HG02840 (cell line): Measurements from ENCODE around the gene TRPM4.
"Not testable (repeated sequence)": the region's sequence is repeated elsewhere in the genome, so short reads cannot be mapped to it uniquely, and the experiment has no call there.

Source experiments
- ATAC-seq: cut with Tn5 transposase; IDR thresholded peaks from one replicate; pipeline ENCODE4 v1.9.1; 2021; ENCODE audit warnings: mild to moderate bottlenecking, moderate library complexity, moderate number of reproducible peaks; ENCODE audit not compliant: unreplicated experiment, low FRiP score

TRPM4 gene

DNA sequence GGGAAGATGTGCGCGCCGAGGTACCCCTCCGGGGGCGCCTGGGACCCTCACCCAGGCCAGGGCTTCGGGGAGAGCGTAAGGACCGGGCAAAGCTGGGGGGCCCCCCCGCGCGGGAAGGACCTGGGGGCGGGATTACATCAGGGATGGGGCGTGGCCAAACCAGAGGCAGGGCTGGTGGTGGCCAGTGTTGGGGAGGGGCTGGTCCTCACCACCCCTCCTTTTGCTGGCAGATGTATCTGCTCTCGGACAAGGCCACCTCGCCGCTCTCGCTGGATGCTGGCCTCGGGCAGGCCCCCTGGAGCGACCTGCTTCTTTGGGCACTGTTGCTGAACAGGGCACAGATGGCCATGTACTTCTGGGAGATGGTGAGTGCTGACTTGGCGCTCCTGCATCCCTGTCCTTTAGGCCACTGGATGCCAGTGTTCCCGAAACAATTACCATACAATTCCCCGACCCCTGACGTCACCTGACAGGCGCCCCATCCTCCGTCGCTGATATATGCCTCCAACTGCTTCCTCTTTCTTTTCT is 25.3 kb downstream of the TRPM4 start:
- no peak for ATAC-seq

DNA sequence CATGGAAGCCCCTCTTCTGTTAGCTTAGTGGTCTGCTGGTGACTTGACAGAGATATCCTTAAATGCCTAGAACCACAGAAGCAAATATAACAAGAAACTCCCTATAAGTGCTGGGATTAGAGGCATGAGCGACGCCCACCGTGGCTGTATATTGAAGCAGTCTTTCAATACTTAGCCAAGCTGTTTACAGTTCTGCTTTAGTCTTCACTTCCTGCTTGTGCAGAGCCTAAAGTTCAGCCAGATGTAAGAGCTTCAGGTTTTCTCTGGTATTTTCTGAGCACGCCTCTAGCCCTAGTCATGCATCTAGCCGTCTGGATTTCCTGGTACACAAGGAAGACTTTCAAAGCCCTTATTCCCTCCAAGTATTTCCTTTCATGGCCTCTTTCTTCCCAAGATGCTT is 28.5 kb downstream of the TRPM4 start:
- ATAC-seq: no peak

DNA sequence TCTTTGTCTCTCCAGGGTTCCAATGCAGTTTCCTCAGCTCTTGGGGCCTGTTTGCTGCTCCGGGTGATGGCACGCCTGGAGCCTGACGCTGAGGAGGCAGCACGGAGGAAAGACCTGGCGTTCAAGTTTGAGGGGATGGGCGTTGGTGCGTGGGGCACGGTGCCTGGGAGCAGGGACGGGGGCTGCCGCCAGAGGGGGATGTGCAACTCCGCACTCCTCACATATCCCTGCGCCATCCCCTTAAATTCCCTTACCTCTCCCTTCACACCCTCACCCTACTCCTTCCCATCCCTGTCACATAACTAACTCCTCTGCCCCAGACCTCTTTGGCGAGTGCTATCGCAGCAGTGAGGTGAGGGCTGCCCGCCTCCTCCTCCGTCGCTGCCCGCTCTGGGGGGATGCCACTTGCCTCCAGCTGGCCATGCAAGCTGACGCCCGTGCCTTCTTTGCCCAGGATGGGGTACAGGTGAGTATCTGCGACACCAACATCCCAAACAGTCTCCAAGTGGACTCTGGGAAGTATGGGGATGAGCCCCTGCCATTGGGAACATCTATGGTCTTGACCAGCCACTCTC is 31.1 kb downstream of the TRPM4 start:
- ATAC-seq: no peak

GRCh38 chr19:49189259-49189658 is 31.7 kb downstream of the TRPM4 start:
- no peak for ATAC-seq

DNA sequence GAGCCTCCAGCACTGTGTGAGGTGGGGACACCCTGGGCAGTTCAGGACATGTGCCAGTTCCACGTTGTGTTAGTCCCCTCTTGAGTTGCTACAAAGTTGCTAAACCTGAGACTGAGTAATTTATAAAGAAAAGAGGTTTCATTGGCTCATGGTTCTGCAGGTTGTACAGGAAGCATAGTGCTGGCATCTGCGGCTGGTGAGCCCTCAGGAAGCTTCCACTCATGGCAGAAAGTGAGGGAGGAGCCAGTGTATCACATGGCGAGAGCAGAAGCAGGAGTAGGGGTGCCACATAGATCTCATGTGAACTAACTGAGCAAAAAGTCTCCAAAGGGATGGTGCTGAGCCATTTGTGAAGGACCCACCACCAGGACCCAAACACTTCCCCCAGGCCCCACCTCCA is 33.2 kb downstream of the TRPM4 start:
- ATAC-seq: no peak

DNA sequence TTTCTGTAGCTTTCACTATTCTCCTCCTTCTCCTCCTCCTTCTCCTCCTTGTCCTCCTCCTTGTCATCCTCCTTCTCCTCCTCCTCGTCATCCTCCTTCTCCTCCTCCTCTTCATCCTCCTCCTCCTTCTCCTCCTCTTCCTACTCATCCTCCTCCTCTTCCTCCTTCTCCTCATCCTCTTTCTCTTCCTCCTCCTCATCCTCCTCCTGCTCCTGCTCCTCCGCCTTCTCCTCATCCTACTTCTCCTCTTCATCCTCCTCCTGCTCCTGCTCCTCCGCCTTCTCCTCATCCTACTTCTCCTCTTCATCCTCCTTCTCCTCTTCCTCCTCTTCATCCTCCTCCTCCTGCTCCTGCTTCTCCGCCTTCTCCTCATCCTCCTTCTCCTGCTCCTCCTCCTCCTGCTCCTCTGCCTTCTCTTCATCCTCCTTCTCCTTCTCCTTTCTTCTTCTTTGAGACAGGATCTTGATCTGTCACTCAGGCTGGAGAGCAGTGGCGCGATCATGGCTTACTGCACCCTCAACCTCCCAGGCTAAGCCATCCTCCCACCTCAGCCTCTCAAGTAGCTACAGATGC is 36.3 kb downstream of the TRPM4 start:
- no peak for ATAC-seq

- ATAC-seq: no peak
Measured at GRCh38 chr19:49194408-49194807, 36.8 kb downstream of the TRPM4 start.

DNA sequence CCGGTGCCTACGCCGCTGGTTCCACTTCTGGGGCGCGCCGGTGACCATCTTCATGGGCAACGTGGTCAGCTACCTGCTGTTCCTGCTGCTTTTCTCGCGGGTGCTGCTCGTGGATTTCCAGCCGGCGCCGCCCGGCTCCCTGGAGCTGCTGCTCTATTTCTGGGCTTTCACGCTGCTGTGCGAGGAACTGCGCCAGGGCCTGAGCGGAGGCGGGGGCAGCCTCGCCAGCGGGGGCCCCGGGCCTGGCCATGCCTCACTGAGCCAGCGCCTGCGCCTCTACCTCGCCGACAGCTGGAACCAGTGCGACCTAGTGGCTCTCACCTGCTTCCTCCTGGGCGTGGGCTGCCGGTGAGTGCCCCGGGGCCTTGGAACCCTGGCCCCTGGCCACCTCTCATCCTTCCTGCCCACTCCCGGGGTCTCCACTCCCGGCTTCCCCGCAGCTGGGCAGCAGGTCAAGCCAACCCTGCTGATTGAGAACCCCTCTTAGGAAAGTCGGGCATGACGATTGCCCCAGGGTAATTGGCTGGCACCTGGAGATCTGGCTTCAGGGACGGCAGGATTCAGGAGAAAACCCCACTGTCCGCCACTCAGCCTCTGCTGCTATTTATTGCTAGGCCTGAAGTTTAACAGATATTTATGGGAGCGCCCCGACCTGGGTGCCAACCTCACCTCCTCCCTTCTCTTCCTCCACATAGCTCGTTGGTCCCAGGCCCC is 39.1 kb downstream of the TRPM4 start:
- no peak for ATAC-seq

DNA sequence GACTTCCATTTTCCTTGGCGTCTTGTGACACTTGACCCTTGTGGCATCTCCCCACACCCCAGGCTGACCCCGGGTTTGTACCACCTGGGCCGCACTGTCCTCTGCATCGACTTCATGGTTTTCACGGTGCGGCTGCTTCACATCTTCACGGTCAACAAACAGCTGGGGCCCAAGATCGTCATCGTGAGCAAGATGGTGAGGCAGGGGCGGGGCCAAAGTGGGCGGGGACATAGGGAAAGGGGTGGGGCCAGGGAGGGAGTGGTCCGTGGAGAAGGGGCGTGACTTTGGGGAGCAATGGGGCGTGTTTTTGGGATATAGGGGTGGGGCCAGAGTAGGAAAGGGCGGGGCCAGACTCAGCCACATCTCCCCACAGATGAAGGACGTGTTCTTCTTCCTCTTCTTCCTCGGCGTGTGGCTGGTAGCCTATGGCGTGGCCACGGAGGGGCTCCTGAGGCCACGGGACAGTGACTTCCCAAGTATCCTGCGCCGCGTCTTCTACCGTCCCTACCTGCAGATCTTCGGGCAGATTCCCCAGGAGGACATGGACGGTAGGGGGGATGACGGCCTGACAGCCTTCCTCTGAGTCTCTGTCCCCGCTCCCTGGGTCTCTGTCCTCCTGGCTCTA is 42.8 kb downstream of the TRPM4 start:
- ATAC-seq: no peak

- ATAC-seq: no peak
Measured at GRCh38 chr19:49201042-49201441, 43.5 kb downstream of the TRPM4 start.

GRCh38 chr19:49205114-49205513 is 47.5 kb downstream of the TRPM4 start:
- no peak for ATAC-seq

- ATAC-seq: not testable (repeated sequence)
Measured at GRCh38 chr19:49209502-49209901, 51.9 kb downstream of the TRPM4 start.

DNA sequence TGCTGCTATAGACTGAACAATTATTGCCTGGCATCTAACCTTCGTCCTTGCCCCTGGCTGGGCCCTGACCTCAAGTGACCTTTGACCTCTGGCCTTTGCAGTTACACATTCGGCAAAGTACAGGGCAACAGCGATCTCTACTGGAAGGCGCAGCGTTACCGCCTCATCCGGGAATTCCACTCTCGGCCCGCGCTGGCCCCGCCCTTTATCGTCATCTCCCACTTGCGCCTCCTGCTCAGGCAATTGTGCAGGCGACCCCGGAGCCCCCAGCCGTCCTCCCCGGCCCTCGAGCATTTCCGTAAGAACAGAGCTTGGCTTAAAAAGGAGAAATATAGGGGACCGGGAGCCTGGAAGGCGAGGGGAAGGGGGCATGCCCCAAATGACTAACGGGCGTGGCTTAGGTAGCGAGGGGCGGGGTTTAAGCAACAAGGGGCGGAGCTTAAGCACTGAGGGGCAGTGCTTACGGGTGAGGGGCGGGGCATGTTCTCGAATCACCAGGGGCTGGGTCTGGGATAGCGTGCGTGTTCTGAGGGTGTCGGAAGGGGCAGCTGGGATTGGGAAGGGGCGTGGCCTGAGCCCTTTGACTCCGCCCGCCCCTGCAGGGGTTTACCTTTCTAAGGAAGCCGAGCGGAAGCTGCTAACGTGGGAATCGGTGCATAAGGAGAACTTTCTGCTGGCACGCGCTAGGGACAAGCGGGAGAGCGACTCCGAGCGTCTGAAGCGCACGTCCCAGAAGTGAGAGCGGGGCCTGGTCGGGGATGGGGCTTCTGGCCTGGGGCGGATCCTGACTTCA is 52.7 kb downstream of the TRPM4 start:
- ATAC-seq: no peak

DNA sequence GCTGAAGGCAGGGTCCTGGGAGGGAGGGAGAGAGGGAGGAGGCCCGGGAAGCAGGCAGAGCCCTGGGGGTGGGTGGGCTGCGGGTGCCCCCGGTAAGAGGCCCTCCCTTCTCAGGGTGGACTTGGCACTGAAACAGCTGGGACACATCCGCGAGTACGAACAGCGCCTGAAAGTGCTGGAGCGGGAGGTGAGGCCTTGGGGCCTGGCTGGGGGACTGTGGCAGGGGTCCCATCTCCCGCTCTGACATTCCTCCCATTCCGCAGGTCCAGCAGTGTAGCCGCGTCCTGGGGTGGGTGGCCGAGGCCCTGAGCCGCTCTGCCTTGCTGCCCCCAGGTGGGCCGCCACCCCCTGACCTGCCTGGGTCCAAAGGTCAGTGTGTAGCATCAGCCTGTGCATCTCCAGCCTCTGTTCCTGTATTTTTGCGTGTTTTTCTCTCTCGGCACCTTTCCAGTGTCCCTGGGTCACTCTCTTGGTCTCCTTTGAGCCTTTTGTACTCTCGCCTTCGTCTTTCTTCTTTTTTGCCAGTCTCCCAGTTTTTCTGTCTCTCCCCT is 53.4 kb downstream of the TRPM4 start:
- ATAC-seq: no peak

GRCh38 chr19:49212016-49212701 is 54.6 kb downstream of the TRPM4 start:
- ATAC-seq: no peak

- no peak for ATAC-seq
Measured at GRCh38 chr19:49213791-49214190, 56.2 kb downstream of the TRPM4 start.

DNA sequence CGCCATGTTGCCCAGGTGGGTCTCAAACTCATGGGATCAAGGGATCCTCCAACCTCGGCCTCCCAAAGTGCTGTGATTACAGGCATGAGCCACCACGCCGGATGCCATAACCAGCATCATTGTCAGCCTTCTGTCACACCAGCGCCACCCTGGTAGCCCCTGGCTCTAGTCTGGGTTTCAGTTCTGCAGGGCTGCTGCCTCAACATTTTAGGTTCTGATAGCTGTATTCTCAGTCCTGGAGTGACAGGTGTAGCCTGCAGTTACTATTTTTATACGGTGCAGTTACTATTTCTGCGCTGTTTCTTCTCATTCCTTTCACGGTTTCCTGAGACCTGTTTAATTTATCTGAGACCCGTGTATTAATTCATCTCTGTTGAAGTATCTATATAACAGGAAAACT is 57.1 kb downstream of the TRPM4 start:
- no peak for ATAC-seq

GRCh38 chr19:49216071-49216470 is 58.5 kb downstream of the TRPM4 start:
- no peak for ATAC-seq

DNA sequence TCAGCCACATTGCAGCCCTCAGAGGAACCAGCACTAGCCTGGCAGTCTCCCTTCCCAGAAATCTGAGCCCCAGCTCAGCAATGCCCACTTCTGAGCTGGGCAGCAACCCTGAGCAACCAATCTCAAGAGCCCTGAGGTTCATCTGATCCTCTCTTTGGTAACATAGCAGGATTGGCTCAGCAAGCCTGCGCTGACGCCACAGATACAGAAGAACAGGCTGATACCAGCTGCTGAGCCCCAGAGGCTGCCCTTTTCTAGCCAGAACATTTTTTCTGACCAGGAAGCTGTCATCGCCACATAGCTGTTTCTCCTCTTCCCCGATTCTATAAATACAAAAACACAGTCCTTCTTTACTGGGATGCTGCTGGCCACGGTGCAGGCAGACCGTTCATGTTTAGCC is 59.8 kb downstream of the TRPM4 start:
- ATAC-seq: no peak

DNA sequence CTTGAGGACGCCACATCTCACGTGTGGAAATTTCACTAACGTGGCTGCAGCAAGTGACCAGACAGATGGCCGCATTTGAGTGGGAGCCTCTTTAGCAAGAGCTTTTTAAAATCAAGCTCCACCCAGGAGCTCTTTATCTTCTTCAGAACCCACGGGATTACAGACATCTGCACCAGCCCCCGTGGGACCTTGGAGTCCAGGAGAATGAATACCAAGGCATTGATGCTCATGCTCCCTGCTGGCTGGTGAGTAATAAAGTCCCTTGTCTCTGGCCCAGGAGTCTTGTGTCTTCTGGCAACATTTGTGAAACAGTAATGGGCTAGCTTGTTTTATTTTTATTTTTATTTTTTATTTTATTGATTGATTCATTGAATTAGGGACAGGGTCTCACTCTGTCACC is 64.4 kb downstream of the TRPM4 start:
- ATAC-seq: no peak
